ENCODE results near the gene FHAD1.

GRCh38 chr1:15201221-15201620 is 45.8 kb upstream of the FHAD1 start:
- no peak for TF ChIP-seq CTCF (IDR thresholded peaks at IDR 0.05; ENCODE audit: low read length)
- no peak for TF ChIP-seq EZH2 (IDR thresholded peaks at IDR 0.05; ENCODE audit: borderline replicate concordance, low read length)

Measured in OCI-LY1 (cell line).